ENCODE data around the gene SEC24D.

Gene SEC24D

DNA sequence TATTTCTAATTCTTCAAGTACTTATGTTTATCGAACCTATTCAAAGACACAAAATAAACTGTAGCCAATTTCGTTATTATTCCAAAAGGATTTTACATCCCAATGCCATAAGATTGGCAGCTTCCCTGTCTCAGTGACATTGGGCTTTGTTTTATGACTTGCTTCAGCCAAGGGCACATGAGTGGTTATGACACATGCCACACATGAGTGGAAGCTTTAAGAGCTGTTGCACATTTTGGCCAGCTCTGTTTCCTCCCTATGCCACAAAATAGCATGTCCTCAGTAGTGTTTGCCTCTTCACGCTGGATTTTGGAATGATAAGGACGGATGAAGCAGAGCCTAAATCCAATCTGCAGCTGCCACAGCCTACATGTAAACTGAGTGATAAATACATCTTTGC, 21.9 kb downstream of the SEC24D start:
- TF ChIP-seq, protein P1, sequence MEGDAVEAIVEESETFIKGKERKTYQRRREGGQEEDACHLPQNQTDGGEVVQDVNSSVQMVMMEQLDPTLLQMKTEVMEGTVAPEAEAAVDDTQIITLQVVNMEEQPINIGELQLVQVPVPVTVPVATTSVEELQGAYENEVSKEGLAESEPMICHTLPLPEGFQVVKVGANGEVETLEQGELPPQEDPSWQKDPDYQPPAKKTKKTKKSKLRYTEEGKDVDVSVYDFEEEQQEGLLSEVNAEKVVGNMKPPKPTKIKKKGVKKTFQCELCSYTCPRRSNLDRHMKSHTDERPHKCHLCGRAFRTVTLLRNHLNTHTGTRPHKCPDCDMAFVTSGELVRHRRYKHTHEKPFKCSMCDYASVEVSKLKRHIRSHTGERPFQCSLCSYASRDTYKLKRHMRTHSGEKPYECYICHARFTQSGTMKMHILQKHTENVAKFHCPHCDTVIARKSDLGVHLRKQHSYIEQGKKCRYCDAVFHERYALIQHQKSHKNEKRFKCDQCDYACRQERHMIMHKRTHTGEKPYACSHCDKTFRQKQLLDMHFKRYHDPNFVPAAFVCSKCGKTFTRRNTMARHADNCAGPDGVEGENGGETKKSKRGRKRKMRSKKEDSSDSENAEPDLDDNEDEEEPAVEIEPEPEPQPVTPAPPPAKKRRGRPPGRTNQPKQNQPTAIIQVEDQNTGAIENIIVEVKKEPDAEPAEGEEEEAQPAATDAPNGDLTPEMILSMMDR (IDR thresholded peaks at IDR 0.05): no peak
- H3K27ac ChIP-seq: no peak overlapping the region

DNA sequence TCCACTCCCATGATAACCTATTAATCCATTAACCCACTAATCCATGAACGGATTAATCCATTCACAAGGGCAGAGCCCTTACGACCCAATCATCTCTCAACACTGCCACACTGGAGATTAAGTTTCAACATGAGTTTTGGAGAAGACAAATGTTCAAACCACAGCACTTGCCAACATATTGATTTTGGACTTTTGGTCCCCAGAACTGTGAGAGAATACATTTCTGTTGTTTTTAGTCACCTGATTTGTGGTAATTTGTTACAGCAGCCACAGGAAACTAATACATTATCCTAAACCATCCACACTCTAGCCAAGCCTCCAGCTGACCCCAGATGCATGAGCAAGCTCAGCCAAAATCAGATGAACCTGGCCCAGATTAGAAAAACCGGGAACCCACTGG, 22.4 kb downstream of the SEC24D start:
- H3K9me3 ChIP-seq: no peaks in the 10 kb centered on the region
- peaks cover 8 to 10% of the 10 kb centered on the region in 2 experiments for H3K4me1 ChIP-seq (ENCODE audit: control insufficient read depth in 1 of 2, insufficient read depth in 1 of 2, low read depth in 1 of 2, low read length in 1 of 2)
- H3K36me3 ChIP-seq: peaks cover 58% of the 10 kb centered on the region
- TF ChIP-seq, protein P1 (IDR thresholded peaks at IDR 0.05): no peak
- H3K27me3 ChIP-seq: no peaks in the 10 kb centered on the region
- H3K27ac ChIP-seq: no peak overlapping the region
- no peak overlapping the region for H3K4me3 ChIP-seq (ENCODE audit: low read depth in 1 of 2, low read length in 1 of 2)

More for the DNA sequence above, 21.9 kb downstream of the SEC24D start:
- H3K4me3 ChIP-seq (ENCODE audit: low read depth in 1 of 2, low read length in 1 of 2): no peak overlapping the region
- peaks cover 8 to 10% of the 10 kb centered on the region in 2 experiments for H3K4me1 ChIP-seq (ENCODE audit: control insufficient read depth in 1 of 2, insufficient read depth in 1 of 2, low read depth in 1 of 2, low read length in 1 of 2)
- H3K9me3 ChIP-seq: no peaks in the 10 kb centered on the region
- peaks cover 56% of the 10 kb centered on the region for H3K36me3 ChIP-seq
- H3K27me3 ChIP-seq: no peaks in the 10 kb centered on the region

DNA sequence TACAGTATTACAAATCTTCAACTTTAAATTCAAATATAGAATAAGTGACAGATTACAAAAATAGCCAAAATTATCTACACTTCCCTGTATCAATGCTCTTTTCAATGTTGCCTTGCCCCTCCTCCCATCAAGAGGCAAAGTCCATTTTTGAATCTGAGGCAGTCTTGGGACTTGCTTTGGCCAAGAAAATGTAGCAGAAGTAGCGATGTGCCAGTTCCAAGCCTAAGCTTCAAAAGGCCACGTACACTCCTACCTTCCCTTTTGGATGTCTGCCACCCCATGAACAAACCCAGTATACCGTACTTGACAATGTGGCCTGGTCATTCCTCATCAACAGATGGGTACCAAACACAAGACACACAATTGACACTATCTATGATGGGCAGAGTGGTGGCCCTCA, 24.1 kb downstream of the SEC24D start:
- Histone ChIP-seq H3K27me3 (no peaks in the 10 kb centered on the region), H3K27ac (no peak overlapping the region), H3K9me3 (no peaks in the 10 kb centered on the region), H3K4me3 (ENCODE audit: low read depth in 1 of 2, low read length in 1 of 2) (no peak overlapping the region), H3K4me1 (ENCODE audit: control insufficient read depth in 1 of 2, insufficient read depth in 1 of 2, low read depth in 1 of 2, low read length in 1 of 2) (peaks cover 8 to 10% of the 10 kb centered on the region in 2 experiments), H3K36me3 (peaks cover 71% of the 10 kb centered on the region)
- TF ChIP-seq, protein P1 (IDR thresholded peaks at IDR 0.05): no peak

DNA sequence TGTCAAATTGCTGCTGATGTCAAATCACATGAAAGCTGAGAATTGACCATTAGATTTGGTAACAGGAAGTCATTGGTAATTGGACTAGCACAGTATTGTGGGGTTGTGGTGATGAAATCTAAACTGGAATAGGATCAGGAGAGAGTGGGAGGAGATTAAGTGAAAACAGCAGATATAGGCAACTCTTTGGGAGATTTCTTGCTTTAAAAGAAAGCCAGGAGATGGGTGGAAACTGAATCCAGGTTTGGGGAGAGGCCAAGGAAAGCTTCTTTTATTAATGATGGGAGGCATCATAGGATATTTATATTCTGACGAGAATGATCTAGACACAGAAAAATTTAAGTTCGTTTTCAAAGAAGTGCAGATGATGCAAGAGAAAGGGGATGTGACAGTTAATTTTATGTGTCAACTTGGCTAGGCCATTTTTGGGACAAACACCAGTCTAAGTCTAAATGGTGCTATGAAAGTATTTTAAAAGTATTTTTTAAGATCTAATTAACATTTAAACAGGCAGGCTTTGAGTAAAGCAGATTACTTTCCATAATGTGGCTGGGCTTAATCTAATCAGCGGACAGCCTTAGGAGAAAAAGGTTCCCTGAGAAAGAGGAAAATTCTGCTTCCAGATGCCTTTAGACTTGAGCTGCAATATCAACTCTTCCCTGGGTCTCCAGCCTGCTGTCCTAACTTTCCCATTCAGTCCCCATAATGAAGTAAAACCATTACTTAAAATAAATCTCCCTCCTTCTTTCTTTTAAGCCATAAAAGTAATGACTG, 24.7 kb downstream of the SEC24D start:
- Histone ChIP-seq H3K4me1 (ENCODE audit: control insufficient read depth in 1 of 2, insufficient read depth in 1 of 2, low read depth in 1 of 2, low read length in 1 of 2) (peaks cover 8 to 10% of the 10 kb centered on the region in 2 experiments), H3K36me3 (peaks cover 71% of the 10 kb centered on the region), H3K9me3 (no peaks in the 10 kb centered on the region), H3K27ac (no peak overlapping the region), H3K27me3 (no peaks in the 10 kb centered on the region), H3K4me3 (ENCODE audit: low read depth in 1 of 2, low read length in 1 of 2) (no peak overlapping the region)
- TF ChIP-seq, protein P1 (IDR thresholded peaks at IDR 0.05): no peak

DNA sequence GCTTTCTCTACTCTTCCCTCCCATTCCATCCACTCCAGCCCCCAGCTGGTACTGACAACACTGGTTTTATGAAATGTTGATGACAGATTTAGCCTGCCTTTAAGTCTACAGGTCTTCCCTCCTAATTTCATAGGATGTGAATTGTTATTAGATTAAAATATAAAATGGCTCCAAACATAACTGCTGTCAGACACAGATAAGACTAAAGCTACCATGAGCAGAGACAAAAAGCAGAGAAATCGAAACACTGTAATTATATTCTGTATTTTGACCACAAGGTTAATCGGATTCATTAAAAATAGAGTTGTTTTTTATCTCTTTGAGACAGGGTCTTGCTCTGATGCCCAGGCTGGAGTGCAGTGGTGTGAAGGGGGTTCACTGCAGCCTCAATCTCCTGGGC, 28.3 kb downstream of the SEC24D start:
- Histone ChIP-seq H3K27ac (no peak overlapping the region), H3K4me3 (ENCODE audit: low read depth in 1 of 2, low read length in 1 of 2) (no peak overlapping the region), H3K4me1 (ENCODE audit: control insufficient read depth in 1 of 2, insufficient read depth in 1 of 2, low read depth in 1 of 2, low read length in 1 of 2) (peaks cover 8 to 10% of the 10 kb centered on the region in 2 experiments), H3K36me3 (peaks cover 65% of the 10 kb centered on the region), H3K9me3 (no peaks in the 10 kb centered on the region), H3K27me3 (no peaks in the 10 kb centered on the region)
- TF ChIP-seq, protein P1 (IDR thresholded peaks at IDR 0.05): no peak
